GM21529 (cell line): Measurements from ENCODE around the gene ACAP1.

ENCODE experiments used
- ATAC-seq: cut with Tn5 transposase; IDR thresholded peaks from one replicate; pipeline ENCODE4 v1.9.1; 2021; ENCODE audit not compliant: unreplicated experiment

The ACAP1 gene

DNA sequence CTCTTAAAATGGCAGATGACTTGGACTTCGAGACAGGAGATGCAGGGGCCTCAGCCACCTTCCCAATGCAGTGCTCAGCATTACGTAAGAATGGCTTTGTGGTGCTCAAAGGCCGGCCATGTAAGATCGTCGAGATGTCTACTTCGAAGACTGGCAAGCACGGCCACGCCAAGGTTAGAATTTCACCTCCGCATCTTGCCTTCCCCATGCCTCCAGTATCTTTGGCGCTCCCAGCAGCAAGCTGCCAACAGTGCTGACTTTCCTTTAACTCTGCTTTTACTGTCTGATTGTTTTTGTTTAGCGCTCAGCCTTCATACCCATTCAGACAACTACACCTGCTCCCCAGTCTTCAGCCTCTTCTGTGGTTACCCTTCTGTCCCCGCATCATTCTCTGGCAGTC, 26.7 kb upstream of the ACAP1 start:
- no peak for ATAC-seq

DNA sequence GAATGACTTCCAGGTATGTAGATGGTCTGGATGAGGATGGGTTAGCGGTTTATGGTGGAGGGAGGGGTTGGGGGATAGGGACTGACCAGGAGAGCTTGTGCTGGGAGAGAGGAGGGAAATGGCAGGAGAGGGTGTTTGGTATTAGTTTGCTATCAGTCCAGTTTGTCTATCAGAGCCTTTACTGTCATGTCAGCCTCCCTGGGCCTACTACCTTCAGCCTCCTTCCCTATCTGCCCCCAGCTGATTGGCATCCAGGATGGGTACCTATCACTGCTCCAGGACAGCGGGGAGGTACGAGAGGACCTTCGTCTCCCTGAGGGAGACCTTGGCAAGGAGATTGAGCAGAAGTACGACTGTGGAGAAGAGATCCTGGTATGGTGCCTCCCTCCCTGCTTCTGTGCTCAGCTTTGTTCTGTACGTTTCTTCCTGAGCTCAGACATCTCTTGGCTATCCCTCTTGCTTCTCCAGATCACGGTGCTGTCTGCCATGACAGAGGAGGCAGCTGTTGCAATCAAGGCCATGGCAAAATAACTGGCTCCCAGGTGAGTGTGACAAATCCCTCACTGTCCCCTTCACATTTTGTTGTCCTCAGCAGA, 25.1 kb upstream of the ACAP1 start:
- no peak for ATAC-seq

DNA sequence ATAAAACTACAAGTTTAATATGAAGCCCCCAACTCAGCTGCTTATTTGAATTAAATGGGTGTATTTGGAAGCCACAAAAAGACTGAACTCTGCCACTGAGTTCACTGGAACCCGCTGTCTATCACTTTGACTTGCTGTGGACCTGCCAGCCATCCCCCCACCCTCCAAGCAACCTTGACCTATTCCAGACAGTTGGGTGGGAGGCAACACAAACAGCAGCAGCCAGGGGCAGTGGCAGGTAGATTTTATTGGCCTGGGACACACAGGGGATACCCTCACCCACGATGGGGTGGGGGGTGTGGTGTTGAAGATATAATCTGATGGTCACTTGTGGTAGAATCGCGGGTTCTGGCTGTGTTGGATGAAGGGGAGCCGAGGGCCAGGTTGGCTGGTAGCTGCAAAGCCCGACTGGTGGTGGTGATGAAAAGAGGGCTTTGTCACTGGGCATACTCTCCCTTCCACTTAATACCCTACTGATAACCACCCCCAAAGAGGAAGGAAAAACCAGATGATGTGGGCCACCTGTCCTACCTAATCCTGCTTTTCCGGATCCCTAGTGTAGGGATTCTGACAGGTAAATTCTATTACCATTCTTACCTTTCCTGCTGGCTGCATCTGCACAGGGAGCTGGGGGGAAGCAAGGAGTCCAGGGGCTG, 23.8 kb upstream of the ACAP1 start:
- no peak for ATAC-seq

DNA sequence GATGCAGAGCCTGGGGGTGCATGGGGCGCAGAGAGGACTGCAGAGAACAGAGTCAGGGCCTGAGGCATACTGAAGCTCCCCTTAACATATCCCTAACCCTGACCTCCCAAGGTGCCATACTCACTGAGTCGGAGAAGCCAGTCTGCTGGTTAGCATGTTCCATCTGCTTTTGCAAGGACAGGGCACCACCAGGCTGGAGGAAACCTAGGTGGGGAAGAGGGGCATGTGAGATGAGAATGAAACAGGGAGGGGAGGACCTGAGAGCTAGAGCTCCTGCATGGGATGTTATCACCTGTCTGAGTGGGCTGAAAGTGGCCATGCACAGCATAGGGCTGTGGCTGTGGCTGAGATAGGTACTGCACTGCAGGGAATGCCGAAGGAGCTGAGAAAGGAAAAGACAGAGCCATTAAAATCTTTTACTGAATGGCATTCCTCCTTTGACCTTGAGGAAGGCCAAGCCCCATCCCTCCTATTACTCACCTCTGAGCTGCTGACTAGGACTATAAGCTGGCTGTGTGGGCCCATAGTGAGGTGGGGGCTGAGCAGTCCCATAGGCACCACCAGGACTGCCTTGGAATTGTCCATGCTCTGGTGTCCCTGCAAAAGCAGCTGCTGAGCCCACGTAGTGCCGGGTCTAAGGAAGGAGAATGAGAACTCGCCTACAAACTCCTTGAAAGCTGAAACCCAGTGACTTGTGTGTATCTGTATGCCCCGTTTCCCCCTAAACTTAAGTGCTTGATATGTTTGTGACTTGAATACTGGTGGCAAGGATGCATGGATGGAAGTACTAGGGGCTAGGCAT, 23.0 kb upstream of the ACAP1 start:
- no peak for ATAC-seq

DNA sequence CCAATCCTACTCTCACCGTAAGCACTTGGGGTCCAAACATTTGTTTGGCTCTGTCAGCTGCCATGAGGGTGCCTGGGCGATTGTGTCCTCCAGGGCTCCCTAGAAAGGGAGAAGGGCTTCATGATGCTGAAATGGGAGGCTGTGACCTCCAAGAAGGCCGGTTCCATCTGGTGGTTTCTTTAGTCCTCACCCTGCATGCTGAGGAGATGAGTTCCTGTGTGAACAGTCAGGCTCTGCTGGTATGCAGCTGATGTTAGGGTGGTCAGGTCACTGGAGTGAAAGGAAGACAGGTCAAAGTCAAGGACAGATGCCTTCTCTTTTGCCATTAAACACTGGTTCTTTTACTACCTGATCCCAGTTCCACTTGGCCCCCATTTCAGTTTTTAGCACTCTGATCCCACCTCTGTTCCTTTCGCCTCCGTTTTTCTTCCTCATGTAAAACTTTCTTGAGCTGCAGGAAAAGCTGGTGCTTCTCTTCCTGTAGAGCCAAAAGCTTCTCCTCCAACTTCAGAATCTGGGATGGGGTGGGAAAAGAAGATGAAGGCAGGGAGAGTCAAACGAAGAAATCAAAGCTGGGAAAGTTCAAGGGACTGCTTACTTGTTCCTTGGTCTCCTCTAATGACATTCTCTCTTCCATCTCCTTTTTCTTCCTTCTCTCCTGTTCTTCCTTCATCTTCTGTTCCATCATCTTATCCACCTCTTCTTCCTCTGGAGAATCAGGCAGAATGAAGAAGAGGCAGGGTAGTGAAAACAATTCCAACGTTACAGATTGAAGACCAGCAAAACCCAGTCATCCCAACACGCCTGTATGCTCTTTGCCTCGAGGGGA, 22.2 kb upstream of the ACAP1 start:
- ATAC-seq = no peak

DNA sequence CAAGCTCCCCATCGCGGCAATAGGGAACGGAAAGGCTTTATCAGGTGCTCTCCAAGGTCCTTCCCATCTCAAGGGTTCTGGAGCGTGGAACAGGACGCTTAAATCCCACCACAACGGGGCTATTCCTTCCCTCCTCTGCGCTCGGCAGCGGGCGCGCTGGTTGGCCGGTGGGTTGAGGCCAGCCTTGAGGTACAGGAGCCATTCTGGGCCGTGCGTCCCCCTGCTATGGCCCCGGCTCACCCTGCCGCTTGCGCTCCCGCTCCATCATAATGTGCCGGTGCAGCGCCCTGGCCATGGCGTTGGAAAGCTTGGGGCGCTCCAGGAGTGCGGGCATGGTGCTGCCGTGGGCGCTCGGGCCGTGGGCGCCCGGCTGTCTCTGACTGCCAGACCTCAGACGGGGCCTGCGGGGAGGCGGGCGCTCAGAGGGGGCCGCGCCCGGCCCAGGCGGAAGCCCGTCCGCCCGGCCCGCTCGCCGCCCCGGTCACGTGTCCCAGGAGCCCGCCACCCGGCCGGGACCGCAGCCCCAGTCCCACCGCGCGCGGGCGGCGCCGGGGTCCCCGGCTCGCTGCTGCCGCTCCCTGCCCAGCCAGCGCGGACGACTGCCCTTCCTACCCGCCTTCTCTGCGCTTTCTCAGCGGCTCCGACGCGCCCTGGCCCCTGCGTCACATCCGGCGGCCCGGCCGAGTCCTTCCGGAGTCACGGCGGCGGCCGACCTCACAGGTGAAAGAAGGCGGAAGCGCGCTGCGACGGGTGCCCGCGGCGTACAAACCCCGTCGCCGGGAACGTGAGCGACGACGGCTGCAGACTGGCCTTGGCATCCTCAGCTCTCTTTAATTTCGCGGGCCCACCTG, 21.4 kb upstream of the ACAP1 start, which contains the start of gene GPS2:
Gene GPS2, minus strand, starts transcription at position 642 of the 851 bp plus-strand sequence. Its CDS starts 308 bp downstream, at position 334.
- peak; percentile 63 for ATAC-seq

DNA sequence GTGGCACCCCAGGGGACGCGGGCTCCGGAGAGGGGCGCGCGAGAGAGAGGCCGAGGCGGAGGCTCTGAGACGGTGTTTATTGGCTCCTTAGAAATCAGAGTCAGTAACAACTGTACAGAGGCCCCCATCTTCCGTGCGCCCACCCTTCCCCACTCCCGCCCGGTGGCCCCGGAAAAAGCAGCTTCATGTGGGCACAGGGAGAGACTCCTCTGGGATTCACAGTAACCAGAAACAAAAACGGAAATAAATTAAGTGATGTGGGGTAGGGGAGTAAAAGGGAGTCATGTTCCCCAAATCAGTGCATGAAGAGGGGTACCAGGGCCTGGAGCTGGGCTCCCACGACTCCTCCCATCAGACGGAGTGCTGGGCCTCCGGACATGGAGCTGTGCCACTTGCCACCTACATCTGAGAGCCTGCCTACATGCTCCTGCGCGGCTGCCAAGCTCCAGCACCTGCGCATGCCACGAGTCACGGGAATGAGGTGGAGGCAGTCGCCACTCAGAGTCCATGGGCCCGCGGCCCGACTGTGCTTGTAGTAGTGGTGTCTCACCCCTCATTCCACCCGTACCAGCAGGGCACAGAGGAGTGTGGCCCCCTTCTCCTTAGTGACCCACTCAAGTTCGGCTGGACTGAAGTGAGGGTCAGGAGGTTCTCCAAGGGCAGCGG, 20.6 kb upstream of the ACAP1 start:
- ATAC-seq = no peak

DNA sequence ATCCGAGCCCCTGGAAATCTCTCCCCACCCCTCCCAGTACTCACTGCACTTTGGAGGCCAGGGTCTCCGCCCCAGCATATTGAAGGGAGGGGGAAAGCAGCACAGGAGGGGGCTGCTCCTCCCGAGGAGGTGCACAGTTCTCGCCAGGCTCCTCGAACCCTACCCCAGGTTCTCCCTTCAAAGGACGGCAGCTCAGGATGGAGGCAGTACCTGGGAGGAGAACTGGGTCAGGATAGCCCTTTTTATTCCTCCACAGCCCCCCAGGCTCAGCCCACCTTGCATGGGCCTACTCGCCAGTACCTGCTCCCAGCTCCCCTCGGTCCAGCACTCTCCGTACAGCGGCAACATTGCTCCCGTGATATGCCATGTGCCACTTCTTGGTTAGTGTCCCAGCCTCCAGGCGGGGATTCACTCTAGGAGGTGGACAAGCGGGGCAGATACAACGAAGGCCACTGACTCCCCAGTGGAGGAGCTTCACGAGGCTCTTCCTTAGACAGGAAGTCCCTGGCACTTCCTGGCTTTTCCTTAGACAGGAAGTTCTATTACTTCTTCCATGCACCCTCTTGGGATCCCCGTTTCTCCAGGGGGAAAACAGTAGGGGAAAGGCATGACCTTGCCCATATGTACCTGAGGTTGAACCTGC, 19.0 kb upstream of the ACAP1 start:
- no peak for ATAC-seq

DNA sequence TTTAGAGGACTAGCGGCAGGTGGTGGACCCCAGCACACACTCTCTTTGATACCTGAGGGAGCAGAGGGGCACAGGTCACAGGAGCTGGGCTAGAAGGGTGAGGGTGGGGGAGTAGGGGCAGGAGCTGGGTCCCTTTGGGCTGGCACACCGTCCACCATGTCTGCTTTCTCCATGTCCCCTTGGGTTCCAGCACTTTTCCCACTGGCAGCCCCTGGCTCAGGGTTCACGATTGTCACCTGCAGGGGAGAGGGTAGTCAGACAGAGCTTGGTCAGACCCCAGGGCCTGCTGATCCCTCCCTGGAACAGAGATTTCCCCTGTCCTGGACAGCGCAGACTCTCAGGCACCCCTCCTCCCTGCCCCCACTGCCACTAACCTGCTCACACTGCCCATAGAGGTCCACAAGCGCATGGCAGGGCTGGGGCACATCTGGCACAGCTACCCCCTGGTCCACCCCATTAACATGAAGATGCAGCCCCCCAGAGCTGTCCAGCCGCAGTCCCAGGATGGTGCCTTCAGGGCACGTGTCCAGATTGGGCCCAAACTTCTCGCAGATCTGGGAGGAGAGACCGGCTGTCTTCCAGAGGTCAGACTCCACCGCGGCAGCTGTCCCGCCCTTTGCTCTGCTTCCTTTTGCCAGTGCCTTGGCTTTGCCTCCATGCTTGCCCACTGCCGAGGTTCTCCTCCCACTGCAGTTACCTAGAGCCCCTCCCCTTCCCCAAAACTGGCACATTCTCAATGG, 18.0 kb upstream of the ACAP1 start:
- no peak for ATAC-seq

DNA sequence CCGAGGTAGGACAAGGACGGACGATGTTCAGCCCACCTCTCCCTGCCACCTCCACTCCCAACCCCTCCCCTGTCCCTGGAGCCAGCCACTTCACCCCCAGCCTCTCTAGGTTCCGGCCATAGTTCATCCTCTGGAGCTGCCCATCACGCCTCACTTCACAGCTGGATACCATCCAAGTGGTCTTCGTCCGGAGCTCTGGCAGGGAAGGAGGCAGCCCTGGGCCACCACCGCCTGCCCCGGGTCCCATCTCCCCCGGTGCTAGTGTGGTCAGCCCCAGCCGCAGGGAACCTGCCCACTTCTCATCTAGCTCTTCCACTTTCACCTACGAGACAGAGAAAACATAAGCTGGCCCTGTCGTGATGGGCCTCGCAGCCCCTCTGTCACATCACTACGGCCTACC, 14.9 kb upstream of the ACAP1 start:
- no peak for ATAC-seq

DNA sequence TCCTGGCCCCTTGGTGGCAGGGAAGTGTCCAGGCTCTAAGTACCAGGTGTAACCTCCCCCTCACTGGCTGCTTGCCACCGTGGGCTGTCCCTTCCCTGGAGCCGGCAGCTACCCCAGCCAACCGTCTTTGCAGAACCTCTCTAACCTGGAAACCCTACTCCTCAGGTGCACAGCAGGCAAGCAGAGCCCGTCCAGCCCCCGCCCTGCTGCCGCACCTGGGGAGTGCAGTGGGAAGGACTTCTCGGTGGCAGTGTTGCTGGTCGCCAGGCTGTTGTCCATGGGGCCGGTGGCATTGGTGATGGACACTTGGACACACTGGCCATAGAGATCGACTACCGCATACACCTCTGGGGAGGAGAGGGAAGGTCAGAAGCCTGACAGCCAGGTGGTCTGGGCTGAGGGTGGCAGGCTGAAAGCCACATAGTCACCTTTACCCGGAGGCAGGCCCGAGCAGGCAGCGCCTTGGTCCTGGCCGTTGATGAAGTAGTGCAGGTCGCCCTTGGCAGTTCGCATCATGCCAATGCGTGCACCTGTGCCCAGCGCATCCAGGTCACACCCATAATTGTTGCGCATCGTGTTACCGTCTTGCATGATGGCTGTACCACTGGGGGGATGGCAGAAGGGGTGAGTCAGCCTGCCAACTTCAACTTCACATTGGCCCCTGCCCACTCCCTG, 13.7 kb upstream of the ACAP1 start:
- ATAC-seq = no peak

DNA sequence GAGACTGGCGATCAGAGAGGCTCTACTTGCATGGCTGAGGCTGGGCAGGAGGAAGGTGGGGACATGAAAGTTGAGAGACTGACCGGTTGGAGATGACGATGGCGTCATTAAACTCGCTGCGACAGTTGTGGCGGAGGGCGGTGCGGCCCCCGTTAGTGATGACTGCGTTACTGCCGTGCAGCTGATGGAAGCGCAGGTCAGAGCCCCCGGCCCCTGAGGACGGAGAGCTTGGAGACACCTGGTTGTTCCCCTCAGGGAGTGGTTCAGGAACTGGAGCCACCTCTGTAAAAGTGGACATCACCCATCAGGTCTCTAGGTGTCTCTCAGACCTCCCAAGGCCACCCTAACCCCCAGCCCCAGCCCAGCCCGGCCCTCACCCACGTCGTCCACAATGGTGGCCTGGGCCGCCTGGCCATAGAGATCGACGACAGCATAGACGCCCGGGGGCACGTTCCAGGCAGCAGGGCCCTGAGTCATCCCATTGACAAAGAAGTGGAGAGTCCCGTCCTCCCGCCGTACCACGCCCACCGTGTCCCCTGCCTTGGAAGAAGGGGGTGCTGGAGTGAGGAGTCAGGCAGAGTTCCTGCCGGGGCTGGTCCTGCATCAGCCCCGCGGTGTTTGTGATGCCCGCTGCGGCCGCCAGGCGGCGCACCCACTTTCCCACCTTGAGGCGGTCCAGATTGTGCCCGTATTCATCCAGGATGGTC, 12.4 kb upstream of the ACAP1 start:
- no peak for ATAC-seq

DNA sequence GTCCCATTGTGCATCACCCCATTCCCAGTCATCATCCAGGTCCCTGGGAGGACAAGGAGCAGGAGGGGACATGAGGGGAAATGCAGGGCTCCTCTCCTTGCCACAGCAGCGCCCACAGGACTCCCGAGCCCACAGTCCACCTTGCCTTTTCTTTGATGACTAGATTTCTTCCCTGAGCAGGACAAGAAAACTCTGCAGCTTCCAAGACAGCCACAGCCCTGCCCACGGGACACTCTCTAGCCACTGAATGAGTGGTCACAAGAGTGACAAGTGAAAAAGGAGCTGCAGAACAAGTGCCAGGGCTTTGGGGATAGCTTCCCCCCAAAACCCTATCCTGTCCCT, 11.9 kb upstream of the ACAP1 start:
- ATAC-seq = no peak

DNA sequence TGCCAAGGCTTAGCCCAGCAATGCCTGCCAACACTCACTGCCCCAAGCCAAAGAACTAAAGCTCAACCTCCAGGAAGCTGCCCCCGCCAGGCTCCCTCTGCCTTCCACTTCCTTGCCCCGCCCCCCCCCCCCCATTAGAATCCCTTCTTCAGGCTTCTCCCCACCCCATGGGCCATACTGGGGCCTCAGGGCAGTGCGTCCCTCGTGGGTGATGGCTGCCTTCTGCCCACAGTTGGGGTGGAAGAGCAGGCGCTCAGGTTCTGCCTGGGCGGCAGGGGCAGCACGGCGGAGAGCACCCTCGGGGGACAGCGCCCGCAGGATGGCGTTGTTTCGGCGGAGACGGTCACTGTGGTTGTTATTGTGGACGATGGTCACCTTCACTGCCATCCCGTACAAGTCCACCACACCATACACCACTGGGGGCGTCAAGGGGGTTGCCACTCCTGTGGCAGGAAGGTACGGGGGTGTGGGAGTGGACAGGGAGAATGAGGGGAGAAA, 11.2 kb upstream of the ACAP1 start:
- no peak for ATAC-seq

DNA sequence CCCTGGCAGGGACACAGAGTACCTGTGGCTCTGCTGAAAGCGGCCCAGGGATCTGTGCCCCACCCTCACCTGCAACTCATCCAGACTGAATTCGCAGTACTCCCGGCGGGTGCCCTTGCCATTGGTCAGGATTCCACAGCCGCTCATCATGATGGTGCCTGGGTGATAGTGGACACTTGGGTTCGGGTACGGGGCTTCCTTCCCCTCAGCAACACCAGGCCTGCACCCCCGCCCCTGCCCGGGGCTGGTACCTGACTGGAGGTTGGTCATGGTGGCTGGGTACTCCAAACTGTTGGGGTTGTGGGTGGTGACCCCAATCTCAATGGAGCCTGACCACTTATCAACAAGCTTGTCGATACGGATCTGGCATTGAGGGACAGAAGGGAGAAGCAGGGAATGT, 10.1 kb upstream of the ACAP1 start:
- no peak for ATAC-seq

DNA sequence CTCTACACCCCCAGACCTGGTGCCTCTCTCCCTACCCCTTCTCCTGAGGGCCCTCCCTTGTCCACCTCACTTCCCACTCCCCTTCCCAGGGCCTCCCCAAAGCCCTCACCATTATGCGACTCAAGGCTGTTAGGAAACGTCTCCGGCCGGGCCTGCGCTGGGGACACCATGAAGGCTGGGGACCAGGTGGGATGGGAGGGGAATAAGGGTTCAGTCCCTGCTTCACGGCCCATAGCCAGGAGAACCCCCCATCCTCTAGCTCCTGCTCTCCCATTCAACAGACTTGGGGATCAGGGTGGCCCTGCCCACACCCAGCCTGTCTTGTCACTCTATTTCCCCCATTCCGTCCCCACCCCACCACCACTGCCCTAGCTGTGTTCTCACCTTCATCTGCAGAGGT, 9.3 kb upstream of the ACAP1 start:
- no peak for ATAC-seq

DNA sequence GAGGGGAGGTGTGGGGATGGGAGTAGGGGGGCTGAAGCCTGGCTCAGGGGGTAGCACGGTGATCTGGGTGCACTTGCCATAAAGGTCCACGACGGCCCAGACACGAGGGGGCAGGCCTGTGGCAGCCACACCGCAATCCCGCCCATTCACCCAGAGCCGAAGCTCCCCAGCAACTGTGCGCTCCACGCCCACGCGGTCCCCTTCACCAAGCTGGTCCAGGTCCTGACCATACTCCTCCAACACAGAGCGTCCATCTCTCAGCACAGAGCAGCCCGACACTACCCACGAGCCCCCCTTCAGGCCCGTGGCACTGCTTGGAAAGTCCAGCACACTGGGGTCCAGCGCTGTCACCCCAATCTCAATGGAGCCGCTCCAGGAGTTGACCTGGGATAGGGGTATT, 8.8 kb upstream of the ACAP1 start:
- no peak for ATAC-seq
